ENCODE measurements around the gene BGN. TPM values are rescaled to one million over a fixed set of nuclear protein-coding genes. Genes with fewer than 3 reads are reported as not detected.

The BGN gene
- total and polyA plus RNA-seq, 8 donors = 6.2 to 64.3 (median 16.2) TPM

DNA sequence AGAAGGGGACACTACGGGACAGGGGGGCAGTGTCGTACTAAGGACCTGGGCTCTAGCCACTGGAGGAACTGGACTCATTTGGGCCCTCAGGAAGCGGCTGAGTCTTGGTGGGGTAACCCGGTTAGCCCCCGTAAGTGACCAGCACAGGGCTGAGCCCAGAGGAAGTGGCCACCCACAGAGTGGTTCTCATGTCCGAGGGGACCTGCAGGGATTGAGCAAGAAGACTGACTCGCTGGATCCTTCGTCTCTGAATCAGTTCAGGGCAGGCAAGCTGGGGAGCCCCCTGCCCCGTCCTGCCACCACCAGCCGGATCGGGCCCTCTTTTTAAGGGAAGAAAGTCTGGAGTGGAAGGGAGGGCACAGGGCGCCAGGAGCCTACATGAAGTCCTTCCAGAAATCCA lies 719 bp upstream of the BGN start:
- Histone ChIP-seq H3K27me3 (peaks cover 3 to 25% (median 22%) of the 10 kb centered on the region in 3 donors), H3K4me3 (no peak overlapping the region), H3K9me3 (no peaks in the 10 kb centered on the region), H3K36me3 (no peaks in the 10 kb centered on the region), H3K27ac (peak overlapping the region in 3 of 5 donors; percentile 46 to 55 (median 51)), H3K4me1 (peaks cover 0 to 10% (median 4%) of the 10 kb centered on the region in 4 donors)
- no peak for DNase-seq
- intact Hi-C loops (cut with DNase I; ENCODE audit: low total_unique reads) = no loop called here
- whole genome bisulfite sequencing, 5 donors = 76 to 85% (median 79%) methylated on average over 7 to 12 of the region's 12 CpGs
- TF ChIP-seq, protein P1, sequence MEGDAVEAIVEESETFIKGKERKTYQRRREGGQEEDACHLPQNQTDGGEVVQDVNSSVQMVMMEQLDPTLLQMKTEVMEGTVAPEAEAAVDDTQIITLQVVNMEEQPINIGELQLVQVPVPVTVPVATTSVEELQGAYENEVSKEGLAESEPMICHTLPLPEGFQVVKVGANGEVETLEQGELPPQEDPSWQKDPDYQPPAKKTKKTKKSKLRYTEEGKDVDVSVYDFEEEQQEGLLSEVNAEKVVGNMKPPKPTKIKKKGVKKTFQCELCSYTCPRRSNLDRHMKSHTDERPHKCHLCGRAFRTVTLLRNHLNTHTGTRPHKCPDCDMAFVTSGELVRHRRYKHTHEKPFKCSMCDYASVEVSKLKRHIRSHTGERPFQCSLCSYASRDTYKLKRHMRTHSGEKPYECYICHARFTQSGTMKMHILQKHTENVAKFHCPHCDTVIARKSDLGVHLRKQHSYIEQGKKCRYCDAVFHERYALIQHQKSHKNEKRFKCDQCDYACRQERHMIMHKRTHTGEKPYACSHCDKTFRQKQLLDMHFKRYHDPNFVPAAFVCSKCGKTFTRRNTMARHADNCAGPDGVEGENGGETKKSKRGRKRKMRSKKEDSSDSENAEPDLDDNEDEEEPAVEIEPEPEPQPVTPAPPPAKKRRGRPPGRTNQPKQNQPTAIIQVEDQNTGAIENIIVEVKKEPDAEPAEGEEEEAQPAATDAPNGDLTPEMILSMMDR (IDR thresholded peaks at IDR 0.05) = no peak
- TF ChIP-seq POLR2A (IDR thresholded peaks at IDR 0.05) = no peak
- no peak for TF ChIP-seq POLR2AphosphoS5 (IDR thresholded peaks at IDR 0.05)
- no peak for TF ChIP-seq EP300 (IDR thresholded peaks at IDR 0.05)

DNA sequence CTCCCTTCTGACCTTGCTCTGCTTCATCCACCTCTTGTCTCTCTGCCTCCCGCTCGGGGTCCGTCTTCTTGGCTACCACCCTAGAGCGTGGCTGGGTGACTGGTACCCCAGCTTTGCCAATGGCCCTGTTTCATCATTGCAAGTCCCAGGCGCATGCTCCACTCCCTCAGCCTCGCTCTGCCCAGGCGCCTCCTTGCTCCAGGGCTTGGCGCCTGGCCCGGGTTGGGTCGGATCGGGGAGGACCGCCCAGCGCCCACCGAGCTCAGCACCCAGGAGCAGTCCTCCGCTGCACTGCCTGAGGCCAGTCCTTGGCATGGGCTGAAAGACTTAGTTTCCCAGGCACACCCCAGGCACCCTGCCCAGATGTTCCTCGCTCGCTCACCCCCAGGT lies 577 bp downstream of the BGN start:
- Histone ChIP-seq H3K36me3 (no peaks in the 10 kb centered on the region), H3K4me1 (peaks cover 0 to 9% (median 4%) of the 10 kb centered on the region in 4 donors), H3K27ac (peak overlapping the region in 2 of 5 donors; percentile 51 to 55), H3K9me3 (no peaks in the 10 kb centered on the region), H3K4me3 (peak overlapping the region in 3 of 4 donors; percentile 17 to 31 (median 27)), H3K27me3 (peaks cover 3 to 22% (median 21%) of the 10 kb centered on the region in 3 donors)
- intact Hi-C loops (cut with DNase I; ENCODE audit: low total_unique reads) = no loop called here
- TF ChIP-seq POLR2A (IDR thresholded peaks at IDR 0.05) (no peak), POLR2AphosphoS5 (IDR thresholded peaks at IDR 0.05) (no peak), EP300 (IDR thresholded peaks at IDR 0.05) (no peak)
- TF ChIP-seq, protein P1 (IDR thresholded peaks at IDR 0.05) = no peak
- DNase-seq = peak in 1 of 2 donors; percentile 57
- 14 to 55% (median 26%) methylated on average over 11 to 17 of the region's 17 CpGs for WGBS, 5 donors

DNA sequence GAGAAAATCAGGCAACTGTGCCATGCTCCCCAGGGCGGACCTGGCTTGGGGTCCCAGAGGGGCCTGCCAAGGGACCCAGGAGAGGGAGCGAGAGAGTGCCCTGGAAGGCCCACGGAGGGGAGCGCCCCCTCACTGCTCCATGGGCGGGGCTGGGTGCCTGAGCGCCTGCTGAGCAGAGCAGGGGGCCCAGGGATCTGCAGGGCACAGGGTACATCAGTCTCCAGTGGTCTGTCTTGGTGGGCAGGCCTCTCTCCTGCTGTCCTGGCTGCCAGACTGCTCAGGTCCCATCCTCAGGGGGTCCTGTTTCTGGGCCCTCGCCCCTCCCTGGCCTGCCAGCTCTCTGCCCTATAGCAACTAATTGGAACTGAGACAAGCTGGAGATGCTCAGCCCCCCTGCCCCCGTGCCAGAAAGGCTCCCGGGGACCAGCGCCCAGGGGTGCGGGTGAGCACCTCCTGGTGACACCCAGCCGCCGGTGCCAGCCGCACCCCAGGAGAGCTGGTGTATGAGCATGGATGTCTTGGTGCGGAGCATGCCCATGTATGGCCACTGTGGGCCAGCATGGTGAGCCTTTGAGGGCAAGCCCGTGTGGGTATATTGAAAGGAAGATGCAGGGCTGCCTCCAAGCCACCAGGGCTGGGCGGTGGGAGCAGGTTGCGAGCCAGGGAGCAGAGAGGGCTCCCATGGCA lies 1.3 kb downstream of the BGN start:
- intact Hi-C loops (cut with DNase I; ENCODE audit: low total_unique reads) = no loop called here
- H3K27ac ChIP-seq = no peak overlapping the region
- H3K27me3 ChIP-seq = peaks cover 3 to 22% (median 21%) of the 10 kb centered on the region in 3 donors
- TF ChIP-seq POLR2AphosphoS5 (IDR thresholded peaks at IDR 0.05) (no peak), POLR2A (IDR thresholded peaks at IDR 0.05) (no peak), EP300 (IDR thresholded peaks at IDR 0.05) (no peak)
- TF ChIP-seq, protein P1 (IDR thresholded peaks at IDR 0.05) = no peak
- 64 to 81% (median 73%) methylated on average over 11 to 18 of the region's 18 CpGs for WGBS, 5 donors
- no peaks in the 10 kb centered on the region for H3K9me3 ChIP-seq
- no peaks in the 10 kb centered on the region for H3K36me3 ChIP-seq
- peak overlapping the region in 2 of 4 donors; percentile 27 to 31 for H3K4me3 ChIP-seq
- DNase-seq = no peak
- peaks cover 0 to 9% (median 4%) of the 10 kb centered on the region in 4 donors for H3K4me1 ChIP-seq

DNA sequence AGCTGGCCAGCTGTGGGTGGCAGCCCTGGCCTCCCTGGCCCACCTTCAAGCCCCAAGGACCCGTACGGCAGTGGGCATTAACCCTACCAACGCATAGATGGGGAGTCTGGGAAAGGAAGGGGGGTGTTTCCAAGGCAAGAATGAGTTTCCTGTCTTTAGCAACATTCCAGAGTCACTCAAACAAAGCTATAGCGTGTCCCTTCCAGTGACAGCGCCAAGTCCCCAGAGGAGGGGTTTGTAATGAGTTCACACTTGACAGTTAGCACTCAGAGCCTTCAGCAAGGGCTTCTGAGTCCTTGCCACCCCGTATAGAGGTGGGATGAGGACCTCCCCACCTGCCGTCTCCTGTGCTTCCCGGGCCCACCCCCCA lies 1.8 kb downstream of the BGN start:
- Histone ChIP-seq H3K27ac (no peak overlapping the region), H3K9me3 (no peaks in the 10 kb centered on the region), H3K4me1 (peaks cover 0 to 9% (median 4%) of the 10 kb centered on the region in 4 donors), H3K36me3 (no peaks in the 10 kb centered on the region), H3K4me3 (peak overlapping the region in 1 of 4 donors; percentile 31), H3K27me3 (peaks cover 3 to 22% (median 18%) of the 10 kb centered on the region in 3 donors)
- DNase-seq = no peak
- TF ChIP-seq, protein P1 (IDR thresholded peaks at IDR 0.05) = no peak
- TF ChIP-seq POLR2AphosphoS5 (IDR thresholded peaks at IDR 0.05) (no peak), POLR2A (IDR thresholded peaks at IDR 0.05) (no peak), EP300 (IDR thresholded peaks at IDR 0.05) (no peak)
- intact Hi-C loops (cut with DNase I; ENCODE audit: low total_unique reads) = no loop called here
- WGBS, 5 donors = 47 to 68% (median 60%) methylated on average over 6 to 8 of the region's 8 CpGs

Measured in stomach (tissue), 9 donors.